ENCODE measurements around the gene YBX2.

YBX2 gene

DNA sequence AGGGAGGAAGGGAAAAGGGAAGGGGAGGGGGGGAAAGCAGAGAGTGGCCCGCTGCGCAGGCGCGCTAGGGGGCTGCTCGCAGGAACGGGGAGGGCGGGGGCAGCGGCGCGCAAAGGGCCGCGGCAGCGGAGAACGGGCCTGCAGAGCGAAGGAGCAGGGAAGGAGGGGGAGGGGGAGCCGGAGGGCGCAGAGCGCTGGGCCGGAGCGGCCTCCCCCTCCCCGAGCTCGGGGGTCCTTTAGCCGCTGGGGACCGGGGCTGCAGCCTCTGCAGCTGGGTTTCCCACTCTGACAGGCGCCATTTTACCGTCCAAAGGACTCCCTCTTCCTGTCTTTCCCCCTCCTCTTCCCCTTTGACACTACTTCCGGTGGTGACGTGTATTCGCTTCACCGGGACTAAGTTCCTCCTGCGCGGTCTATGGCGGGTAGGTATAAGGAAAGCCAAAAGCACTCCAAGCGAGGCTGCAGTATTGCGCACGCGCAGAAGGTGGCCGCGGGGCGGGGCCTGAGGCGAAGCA lies 42.7 kb downstream of the YBX2 start, which contains the start of gene CTDNEP1:
TSS of gene CTDNEP1 (minus strand) at position 74 of the 515 bp plus-strand sequence. CDS start 438 bp downstream, outside the sequence.
- peak within 1 kb of the TSS; percentile 91 for H3K27ac ChIP-seq
- TF ChIP-seq, protein P1, sequence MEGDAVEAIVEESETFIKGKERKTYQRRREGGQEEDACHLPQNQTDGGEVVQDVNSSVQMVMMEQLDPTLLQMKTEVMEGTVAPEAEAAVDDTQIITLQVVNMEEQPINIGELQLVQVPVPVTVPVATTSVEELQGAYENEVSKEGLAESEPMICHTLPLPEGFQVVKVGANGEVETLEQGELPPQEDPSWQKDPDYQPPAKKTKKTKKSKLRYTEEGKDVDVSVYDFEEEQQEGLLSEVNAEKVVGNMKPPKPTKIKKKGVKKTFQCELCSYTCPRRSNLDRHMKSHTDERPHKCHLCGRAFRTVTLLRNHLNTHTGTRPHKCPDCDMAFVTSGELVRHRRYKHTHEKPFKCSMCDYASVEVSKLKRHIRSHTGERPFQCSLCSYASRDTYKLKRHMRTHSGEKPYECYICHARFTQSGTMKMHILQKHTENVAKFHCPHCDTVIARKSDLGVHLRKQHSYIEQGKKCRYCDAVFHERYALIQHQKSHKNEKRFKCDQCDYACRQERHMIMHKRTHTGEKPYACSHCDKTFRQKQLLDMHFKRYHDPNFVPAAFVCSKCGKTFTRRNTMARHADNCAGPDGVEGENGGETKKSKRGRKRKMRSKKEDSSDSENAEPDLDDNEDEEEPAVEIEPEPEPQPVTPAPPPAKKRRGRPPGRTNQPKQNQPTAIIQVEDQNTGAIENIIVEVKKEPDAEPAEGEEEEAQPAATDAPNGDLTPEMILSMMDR (conservative IDR thresholded peaks at IDR 0.05): no peak

DNA sequence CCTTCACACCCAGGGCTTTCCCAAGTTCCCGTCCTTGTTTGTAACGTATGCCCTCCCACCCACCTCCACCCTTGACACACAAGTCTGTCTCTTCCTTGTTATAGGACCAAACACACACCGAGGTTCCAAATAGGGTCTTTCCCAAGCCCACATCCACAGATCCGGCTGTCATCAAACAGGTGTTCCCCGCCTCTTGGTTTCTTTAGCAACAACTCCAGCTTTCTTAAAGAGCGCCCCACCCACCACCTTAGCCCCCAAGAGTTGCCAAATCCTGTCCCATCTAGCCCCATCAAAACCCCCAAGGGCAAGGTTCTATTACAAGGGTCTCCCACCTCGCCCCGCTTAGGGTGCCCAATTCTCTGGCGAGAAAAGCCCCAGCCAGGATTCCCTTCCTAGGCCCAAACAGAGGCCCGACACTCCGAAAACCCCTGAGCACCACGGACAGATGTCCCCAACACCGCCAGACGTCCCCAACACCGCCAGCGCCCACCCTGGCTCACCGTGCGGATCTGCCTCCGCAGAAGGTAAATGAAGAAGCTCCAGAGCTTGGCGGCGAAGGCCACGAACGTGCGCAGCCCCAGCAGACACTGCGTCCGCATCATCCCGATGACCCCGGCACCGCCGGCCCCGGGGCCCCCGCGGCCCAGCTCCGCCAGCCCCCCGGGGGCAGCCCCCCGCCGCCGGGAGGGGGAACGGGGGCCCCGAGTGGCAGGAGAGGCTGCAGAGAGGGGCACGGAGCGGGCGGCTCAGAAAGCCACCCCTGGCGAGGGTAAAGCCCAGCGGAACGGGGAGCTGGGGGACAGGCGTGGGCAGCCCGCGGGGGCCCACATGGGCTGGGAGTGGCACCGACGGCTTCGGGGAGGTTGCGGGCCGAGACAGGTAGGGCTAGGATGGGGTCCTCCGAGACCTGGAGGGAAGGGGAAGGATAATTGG lies 43.5 kb downstream of the YBX2 start:
- TF ChIP-seq, protein P1 (conservative IDR thresholded peaks at IDR 0.05): no peak
- H3K27ac ChIP-seq: peak overlapping the region; percentile 91

DNA sequence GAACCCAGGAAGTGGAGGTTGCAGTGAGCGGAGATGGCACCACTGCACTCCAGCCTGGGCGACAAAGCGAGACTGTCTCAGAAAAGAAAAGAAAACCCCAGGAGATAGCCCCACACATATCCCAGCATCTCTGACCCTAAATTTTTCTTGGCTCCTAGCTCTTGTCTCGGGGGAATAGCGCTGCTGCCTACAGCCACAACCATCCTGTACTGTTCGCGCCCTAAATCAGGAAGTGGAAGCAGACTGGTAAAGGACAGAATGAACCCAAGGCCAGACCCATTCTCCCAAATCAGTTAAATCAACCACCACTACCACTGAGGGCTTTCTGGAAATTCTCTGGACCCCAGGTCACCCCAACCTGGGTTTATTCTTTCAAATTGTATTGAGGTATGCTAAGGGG lies 44.6 kb downstream of the YBX2 start:
- TF ChIP-seq, protein P1 (conservative IDR thresholded peaks at IDR 0.05): no peak
- H3K27ac ChIP-seq: peak overlapping the region; percentile 91; the same call in 1 of the 2 replicates

DNA sequence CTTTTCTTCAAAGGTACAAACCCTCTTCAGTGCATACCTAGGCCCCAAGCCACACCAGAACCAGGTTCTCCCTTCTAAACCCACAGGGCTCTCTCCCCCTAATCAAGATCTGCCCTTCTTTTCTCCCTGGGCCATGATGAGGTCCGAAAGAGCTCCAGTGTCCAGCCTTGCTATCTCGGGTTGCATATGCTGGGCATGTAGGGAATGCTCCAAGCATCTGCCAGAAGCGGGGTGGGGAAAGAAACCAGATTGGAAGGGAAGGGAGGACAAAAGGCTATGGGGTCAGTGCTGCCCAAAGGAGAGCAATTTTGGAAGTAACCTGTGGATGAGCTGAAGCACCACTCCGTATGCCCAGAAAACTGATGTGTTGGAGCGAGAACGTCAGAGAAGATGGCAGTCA lies 45.2 kb downstream of the YBX2 start:
- peak overlapping the region; percentile 91; the same call in 1 of the 2 replicates for H3K27ac ChIP-seq

DNA sequence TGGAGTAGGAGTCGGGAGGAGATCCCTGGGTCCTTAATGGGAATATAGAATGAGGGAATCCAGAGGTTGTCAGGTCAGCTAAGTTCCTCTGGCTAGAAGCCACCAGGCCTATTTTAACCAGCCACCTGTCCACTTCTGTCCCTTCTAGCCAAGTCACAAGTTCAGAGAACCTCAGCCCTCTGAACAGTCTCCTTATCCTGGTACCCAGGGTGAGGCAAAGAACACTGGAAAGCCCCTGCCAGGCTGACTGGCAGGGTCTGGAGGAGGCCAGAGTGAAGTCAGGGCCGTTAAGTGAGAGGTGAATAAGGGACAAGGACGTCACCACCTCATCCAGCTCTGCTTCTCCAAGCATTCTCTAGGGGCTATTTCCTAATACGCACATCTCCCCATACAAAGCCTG lies 45.6 kb downstream of the YBX2 start:
- TF ChIP-seq, protein P1 (conservative IDR thresholded peaks at IDR 0.05): no peak
- no peak overlapping the region for H3K27ac ChIP-seq

More for the DNA sequence above, 45.2 kb downstream of the YBX2 start:
- TF ChIP-seq, protein P1 (conservative IDR thresholded peaks at IDR 0.05): no peak

DNA sequence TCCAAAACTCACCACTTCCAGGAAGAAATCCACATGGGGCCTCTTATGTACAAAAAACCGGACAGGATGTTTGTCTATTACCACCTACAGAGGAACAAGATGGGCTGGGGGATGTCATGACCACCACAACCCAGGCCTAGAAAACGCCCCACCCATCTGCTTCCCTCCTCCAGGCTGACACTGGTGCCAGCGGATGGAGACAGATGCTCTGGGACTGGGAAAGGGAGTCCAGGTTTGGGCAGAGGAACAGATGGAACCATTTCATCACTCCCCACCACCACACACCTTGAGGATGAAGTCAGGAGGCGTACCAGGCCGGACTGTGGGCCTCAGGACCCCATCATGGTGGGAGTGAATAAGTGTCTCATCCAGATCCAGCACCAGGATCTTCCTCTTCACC lies 47.7 kb downstream of the YBX2 start:
- TF ChIP-seq, protein P1 (conservative IDR thresholded peaks at IDR 0.05): no peak
- H3K27ac ChIP-seq: no peak overlapping the region

DNA sequence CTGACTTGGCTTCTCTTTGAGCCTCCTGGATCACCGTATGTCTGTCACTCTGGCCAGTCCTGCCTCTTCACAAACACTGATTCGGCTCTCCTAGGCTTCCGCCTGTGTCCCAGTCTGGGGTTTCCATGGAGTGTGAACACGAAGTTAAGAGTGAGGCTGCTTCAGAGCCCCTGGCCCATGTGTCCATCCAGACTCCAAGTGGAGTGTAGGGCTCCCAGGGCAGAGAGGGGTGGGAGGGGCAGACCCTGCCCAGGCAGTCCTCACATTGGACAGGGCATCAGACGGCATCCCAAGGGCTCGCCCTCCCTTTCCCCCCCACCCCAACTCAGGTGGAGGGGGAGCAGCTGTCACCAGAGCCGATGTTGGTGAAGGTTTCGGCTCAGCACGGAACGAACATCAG lies 50.6 kb downstream of the YBX2 start:
- peak overlapping the region; percentile 92; the same call in 1 of the 2 replicates for H3K27ac ChIP-seq

DNA sequence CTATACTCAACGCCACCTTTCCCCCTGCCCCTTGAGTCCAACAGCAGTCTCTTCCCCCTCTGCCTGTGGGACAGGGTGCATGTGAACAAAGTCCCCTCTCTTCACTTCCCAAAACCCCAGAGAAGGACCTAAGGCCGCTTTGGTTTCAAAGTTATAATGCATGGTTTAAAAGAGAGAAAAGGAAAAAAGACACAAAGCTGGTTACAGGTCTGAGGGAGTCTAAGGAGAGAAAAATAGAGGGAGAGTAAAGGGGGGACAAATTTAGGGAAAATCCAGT lies 51.0 kb downstream of the YBX2 start:
- TF ChIP-seq, protein P1 (conservative IDR thresholded peaks at IDR 0.05): no peak
- peak overlapping the region; percentile 92 for H3K27ac ChIP-seq

Data from VCaP (cell line).